Measurements from ENCODE around the gene LORICRIN. TPM values are rescaled to one million over a fixed set of nuclear protein-coding genes. Genes with fewer than 3 reads are reported as not detected.

Gene LORICRIN
- total RNA-seq, 1 donor from 2014 or later = not detected

GRCh38 chr1:153308540-153308939 lies 49.1 kb downstream of the LORICRIN start:
- Histone ChIP-seq H3K36me3 (no peaks in the 10 kb centered on the region), H3K9me3 (replicated peaks) (no peaks in the 10 kb centered on the region), H3K4me1 (no peaks in the 10 kb centered on the region), H3K27me3 (ENCODE audit: low read depth) (peaks cover 54% of the 10 kb centered on the region), H3K4me3 (no peak overlapping the region), H3K27ac (replicated peaks) (no peak overlapping the region)
- TF ChIP-seq CTCF (IDR thresholded peaks at IDR 0.05; ENCODE audit: borderline replicate concordance) = no peak
- intact Hi-C loops (cut with micrococcal nuclease) = no loop called here
- DNase-seq = no peak

GRCh38 chr1:153309441-153309840 lies 50.0 kb downstream of the LORICRIN start:
- H3K36me3 ChIP-seq = no peaks in the 10 kb centered on the region
- peaks cover 47% of the 10 kb centered on the region for H3K27me3 ChIP-seq (ENCODE audit: low read depth)
- H3K9me3 ChIP-seq (replicated peaks) = peaks cover 5% of the 10 kb centered on the region
- TF ChIP-seq CTCF (IDR thresholded peaks at IDR 0.05; ENCODE audit: borderline replicate concordance) = no peak
- H3K4me1 ChIP-seq = no peaks in the 10 kb centered on the region
- no peak overlapping the region for H3K27ac ChIP-seq (replicated peaks)
- no peak overlapping the region for H3K4me3 ChIP-seq
- intact Hi-C loops (cut with micrococcal nuclease) = no loop called here
- no peak for DNase-seq

GRCh38 chr1:153310526-153310925 lies 51.0 kb downstream of the LORICRIN start:
- H3K9me3 ChIP-seq (replicated peaks) = peaks cover 11% of the 10 kb centered on the region
- peaks cover 47% of the 10 kb centered on the region for H3K27me3 ChIP-seq (ENCODE audit: low read depth)
- intact Hi-C loops (cut with micrococcal nuclease) = no loop called here
- H3K4me3 ChIP-seq = no peak overlapping the region
- no peaks in the 10 kb centered on the region for H3K36me3 ChIP-seq
- no peak for TF ChIP-seq CTCF (IDR thresholded peaks at IDR 0.05; ENCODE audit: borderline replicate concordance)
- no peak for DNase-seq
- H3K4me1 ChIP-seq = no peaks in the 10 kb centered on the region
- no peak overlapping the region for H3K27ac ChIP-seq (replicated peaks)

Other genes with a start within 250 kb of the LORICRIN start
- gene SPRR1B, start 228.5 kb upstream of the LORICRIN start, total RNA-seq = not detected
- not detected for gene SPRR2D, start 218.6 kb upstream of the LORICRIN start, total RNA-seq
- gene SPRR2A, start 202.2 kb upstream of the LORICRIN start, total RNA-seq = not detected
- gene SPRR2B, start 188.1 kb upstream of the LORICRIN start, total RNA-seq = not detected
- gene SPRR2E, start 165.2 kb upstream of the LORICRIN start, total RNA-seq = not detected
- not detected for gene SPRR2F, start 146.2 kb upstream of the LORICRIN start, total RNA-seq
- not detected for gene SPRR2G, start 108.8 kb upstream of the LORICRIN start, total RNA-seq
- gene LELP1, start 56.3 kb upstream of the LORICRIN start, total RNA-seq = not detected
- gene PRR9, start 42.1 kb upstream of the LORICRIN start, total RNA-seq = not detected
- not detected for gene PGLYRP3, start 53.3 kb downstream of the LORICRIN start, total RNA-seq
- gene PGLYRP4, start 89.2 kb downstream of the LORICRIN start, total RNA-seq = not detected
- gene S100A9, start 98.2 kb downstream of the LORICRIN start, total RNA-seq = 62.2 TPM
- 2.3 TPM for gene S100A12, start 115.9 kb downstream of the LORICRIN start, total RNA-seq
- 26.6 TPM for gene S100A8, start 131.4 kb downstream of the LORICRIN start, total RNA-seq
- not detected for gene S100A7A, start 156.8 kb downstream of the LORICRIN start, total RNA-seq
- gene S100A7, start 201.0 kb downstream of the LORICRIN start, total RNA-seq = not detected

Measured in left ventricle myocardium inferior (tissue), 1 donor.